Trophoblast cell (in vitro differentiated cells and primary cell): ENCODE measurements around the gene CENPM.

Source experiments
- DNase-seq, 2 donors: peaks; one replicate each; pipeline ENCODE4 v3.0.0-alpha.2; 2016
- H2AFZ ChIP-seq: 2 replicates; pipeline ENCODE4 v1.6.1; 2013; ENCODE audit warnings: low read length, moderate library complexity, mild to moderate bottlenecking; ENCODE audit not compliant: insufficient read depth, poor library complexity
- H2AK5ac ChIP-seq: 2 replicates; pipeline ENCODE4 v1.6.1; 2013; ENCODE audit warnings: mild to moderate bottlenecking, low read length
- H2BK120ac ChIP-seq: 2 replicates; pipeline ENCODE4 v1.6.1; 2013; ENCODE audit warnings: low read length, mild to moderate bottlenecking, moderate library complexity; ENCODE audit not compliant: insufficient read depth, poor library complexity
- H2BK12ac ChIP-seq: 2 replicates; pipeline ENCODE4 v1.6.1; 2013; ENCODE audit warnings: mild to moderate bottlenecking, low read length, moderate library complexity
- H2BK5ac ChIP-seq: 2 replicates; pipeline ENCODE4 v1.6.1; 2013; ENCODE audit warnings: low read length, low read depth, moderate library complexity, mild to moderate bottlenecking; ENCODE audit not compliant: poor library complexity
- H3K14ac ChIP-seq: 2 replicates; pipeline ENCODE4 v1.6.1; 2013; ENCODE audit warnings: mild to moderate bottlenecking, low read length
- H3K18ac ChIP-seq: 2 replicates; pipeline ENCODE4 v1.6.1; 2013; ENCODE audit warnings: mild to moderate bottlenecking, low read length
- H3K23ac ChIP-seq: 2 replicates; pipeline ENCODE4 v1.6.1; 2013; ENCODE audit warnings: low read length
- H3K27ac ChIP-seq: 2 replicates; pipeline ENCODE4 v1.5.1; 2013; ENCODE audit warnings: low read depth, mild to moderate bottlenecking, inconsistent platforms, low read length, moderate library complexity
- H3K27me3 ChIP-seq: 2 replicates; pipeline ENCODE4 v1.6.1; 2013; ENCODE audit warnings: inconsistent platforms, mild to moderate bottlenecking, low read length, moderate library complexity; ENCODE audit not compliant: insufficient read depth
- H3K36me3 ChIP-seq, 2 experiments: 1 replicate in 1 of 2; 2 replicates in 1 of 2; pipeline ENCODE4 v1.6.1; 2013; ENCODE audit warnings: low read length in 2 of 2, mild to moderate bottlenecking in 2 of 2, moderate library complexity in 1 of 2; ENCODE audit not compliant: insufficient read depth in 2 of 2, control insufficient read depth in 1 of 2
- H3K4ac ChIP-seq: 2 replicates; pipeline ENCODE4 v1.6.1; 2013; ENCODE audit warnings: low read depth, mild to moderate bottlenecking, low read length, moderate library complexity
- H3K4me1 ChIP-seq, 2 experiments: 1 replicate in 1 of 2; 2 replicates in 1 of 2; pipeline ENCODE4 v1.6.1; 2013; ENCODE audit warnings: low read length in 2 of 2, mild to moderate bottlenecking in 2 of 2, moderate library complexity in 1 of 2; ENCODE audit not compliant: insufficient read depth in 2 of 2, control insufficient read depth in 1 of 2
- H3K4me2 ChIP-seq: 2 replicates; pipeline ENCODE4 v1.6.1; 2013; ENCODE audit warnings: inconsistent platforms, mild to moderate bottlenecking, low read length, moderate library complexity
- H3K4me3 ChIP-seq: 2 replicates; pipeline ENCODE4 v1.5.1; 2013; ENCODE audit warnings: mild to moderate bottlenecking, low read depth, low read length, inconsistent platforms
- H3K79me1 ChIP-seq: one replicate; pipeline ENCODE4 v1.6.1; 2013; ENCODE audit warnings: low read length
- H3K79me2 ChIP-seq: 2 replicates; pipeline ENCODE4 v1.6.1; 2013; ENCODE audit warnings: low read length, mild to moderate bottlenecking; ENCODE audit not compliant: control insufficient read depth, insufficient read depth, poor library complexity
- H3K9ac ChIP-seq: 2 replicates; pipeline ENCODE4 v1.6.1; 2013; ENCODE audit warnings: mild to moderate bottlenecking, low read length
- H3K9me3 ChIP-seq: 2 replicates; pipeline ENCODE4 v1.6.1; 2013; ENCODE audit warnings: low read depth, mild to moderate bottlenecking, control low read depth, inconsistent platforms, low read length; ENCODE audit not compliant: insufficient read depth
- H4K12ac ChIP-seq: 2 replicates; pipeline ENCODE4 v1.6.1; 2013; ENCODE audit warnings: low read depth, mild to moderate bottlenecking, low read length, moderate library complexity
- H4K8ac ChIP-seq: 2 replicates; pipeline ENCODE4 v1.6.1; 2013; ENCODE audit warnings: low read depth, mild to moderate bottlenecking, low read length, moderate library complexity
- H4K91ac ChIP-seq: one replicate; pipeline ENCODE4 v1.6.1; 2013; ENCODE audit warnings: low read depth, mild to moderate bottlenecking, low read length, moderate library complexity
- WGBS: extraction: QIAGEN DNeasy Blood & Tissue Kit; methylation state at CpG from one replicate; pipeline ENCODE4 v1.1.7; 2013; ENCODE audit warnings: missing lambda C conversion rate; ENCODE audit not compliant: insufficient read length, insufficient coverage; ENCODE audit errors: extremely low coverage; 5-methylcytosine and 5-hydroxymethylcytosine counted together

The CENPM gene

GRCh38 chr22:41979423-41980250, 32.7 kb upstream of the CENPM start:
- no peak overlapping the region for H4K91ac ChIP-seq
- no peak overlapping the region for H2AFZ ChIP-seq
- no peaks in the 10 kb centered on the region for H3K36me3 ChIP-seq
- peaks cover 8% of the 10 kb centered on the region for H3K9me3 ChIP-seq
- no peak overlapping the region for H4K8ac ChIP-seq
- H2BK5ac ChIP-seq: no peak overlapping the region
- H3K9ac ChIP-seq: no peak overlapping the region
- no peaks in the 10 kb centered on the region for H3K79me1 ChIP-seq
- no peak overlapping the region for H3K4ac ChIP-seq
- H3K23ac ChIP-seq: no peak overlapping the region
- DNase-seq: no peak
- H3K27ac ChIP-seq: no peak overlapping the region
- no peak overlapping the region for H4K12ac ChIP-seq
- no peak overlapping the region for H3K14ac ChIP-seq
- peaks cover 30% of the 10 kb centered on the region for H3K27me3 ChIP-seq
- no peak overlapping the region for H3K4me2 ChIP-seq
- no peak overlapping the region for H2AK5ac ChIP-seq
- H2BK120ac ChIP-seq: no peak overlapping the region
- H3K4me3 ChIP-seq: no peak overlapping the region
- H3K18ac ChIP-seq: no peak overlapping the region
- peaks cover 2 to 13% of the 10 kb centered on the region in 2 experiments for H3K4me1 ChIP-seq
- no peaks in the 10 kb centered on the region for H3K79me2 ChIP-seq
- WGBS: no CpG with 5 or more reads among the region's 9 CpGs
- no peak overlapping the region for H2BK12ac ChIP-seq

- DNase-seq: no peak
- H2AK5ac ChIP-seq: no peak overlapping the region
- no peaks in the 10 kb centered on the region for H3K36me3 ChIP-seq
- no peak overlapping the region for H4K91ac ChIP-seq
- peaks cover 2 to 12% of the 10 kb centered on the region in 2 experiments for H3K4me1 ChIP-seq
- no peak overlapping the region for H4K12ac ChIP-seq
- H2BK12ac ChIP-seq: no peak overlapping the region
- H3K79me1 ChIP-seq: no peaks in the 10 kb centered on the region
- no peak overlapping the region for H3K23ac ChIP-seq
- H3K4me3 ChIP-seq: no peak overlapping the region
- peaks cover 30% of the 10 kb centered on the region for H3K27me3 ChIP-seq
- H3K79me2 ChIP-seq: no peaks in the 10 kb centered on the region
- no peak overlapping the region for H3K14ac ChIP-seq
- no peak overlapping the region for H2AFZ ChIP-seq
- H2BK120ac ChIP-seq: no peak overlapping the region
- peaks cover 8% of the 10 kb centered on the region for H3K9me3 ChIP-seq
- H4K8ac ChIP-seq: no peak overlapping the region
- H2BK5ac ChIP-seq: no peak overlapping the region
- H3K9ac ChIP-seq: no peak overlapping the region
- no CpG with 5 or more reads among the region's 1 CpG for WGBS
- no peak overlapping the region for H3K4ac ChIP-seq
- no peak overlapping the region for H3K27ac ChIP-seq
- H3K18ac ChIP-seq: no peak overlapping the region
- H3K4me2 ChIP-seq: no peak overlapping the region
Observed at GRCh38 chr22:41978732-41979131, 31.8 kb upstream of the CENPM start.

GRCh38 chr22:41976961-41977566, 30.1 kb upstream of the CENPM start:
- no peak overlapping the region for H4K12ac ChIP-seq
- H3K79me2 ChIP-seq: no peaks in the 10 kb centered on the region
- H3K36me3 ChIP-seq: no peaks in the 10 kb centered on the region
- H2BK120ac ChIP-seq: no peak overlapping the region
- no peak overlapping the region for H3K4ac ChIP-seq
- peaks cover 8% of the 10 kb centered on the region for H3K9me3 ChIP-seq
- no peak overlapping the region for H2BK12ac ChIP-seq
- H3K79me1 ChIP-seq: no peaks in the 10 kb centered on the region
- H3K27me3 ChIP-seq: peaks cover 30% of the 10 kb centered on the region
- peak overlapping the region; percentile 22 for H3K14ac ChIP-seq
- no peak overlapping the region for H2AK5ac ChIP-seq
- H3K18ac ChIP-seq: no peak overlapping the region
- no peak overlapping the region for H2BK5ac ChIP-seq
- no peak overlapping the region for H3K27ac ChIP-seq
- no peak overlapping the region for H3K9ac ChIP-seq
- peak in 1 of 2 donors; percentile 30 for DNase-seq
- WGBS: no CpG with 5 or more reads among the region's 46 CpGs
- H3K4me2 ChIP-seq: peak overlapping the region; percentile 83
- no peak overlapping the region for H4K8ac ChIP-seq
- no peak overlapping the region for H4K91ac ChIP-seq
- H2AFZ ChIP-seq: peak overlapping the region; percentile 56
- H3K23ac ChIP-seq: no peak overlapping the region
- no peak overlapping the region for H3K4me3 ChIP-seq
- H3K4me1 ChIP-seq: peaks cover 0 to 8% of the 10 kb centered on the region in 2 experiments

GRCh38 chr22:41976070-41976901, 29.3 kb upstream of the CENPM start:
- Histone ChIP-seq H3K79me1 (no peaks in the 10 kb centered on the region), H3K4me2 (peak overlapping the region; percentile 83), H4K12ac (no peak overlapping the region), H2BK120ac (no peak overlapping the region), H3K4me3 (peak overlapping the region; percentile 48), H3K9ac (no peak overlapping the region), H3K27ac (no peak overlapping the region), H3K14ac (no peak overlapping the region), H2BK5ac (no peak overlapping the region), H3K79me2 (no peaks in the 10 kb centered on the region), H2AK5ac (no peak overlapping the region), H2BK12ac (no peak overlapping the region), H4K91ac (no peak overlapping the region), H3K18ac (no peak overlapping the region), H2AFZ (no peak overlapping the region), H3K4ac (no peak overlapping the region), H3K27me3 (peaks cover 30% of the 10 kb centered on the region), H3K23ac (no peak overlapping the region), H3K4me1 (peaks cover 0 to 8% of the 10 kb centered on the region in 2 experiments), H3K9me3 (peaks cover 8% of the 10 kb centered on the region), H3K36me3 (no peaks in the 10 kb centered on the region), H4K8ac (no peak overlapping the region)
- DNase-seq: peak in 1 of 2 donors; percentile 64
- no CpG with 5 or more reads among the region's 72 CpGs for WGBS
